HL-60 (cell line): Measurements from ENCODE around the gene ARNT2.

Experiments used
- CTCF ChIP-seq: IDR thresholded peaks from one replicate; pipeline ENCODE4 v1.5.1; 2011; ENCODE audit warnings: low read length, control low read depth, inconsistent platforms; ENCODE audit not compliant: insufficient read depth
- POLR2AphosphoS5 ChIP-seq: IDR thresholded peaks from 2 replicates; pipeline ENCODE4 v1.6.1; 2012; ENCODE audit warnings: low read depth
- REST ChIP-seq: IDR thresholded peaks from 2 replicates; pipeline ENCODE4 v1.6.1; 2012; ENCODE audit warnings: low read depth; ENCODE audit not compliant: insufficient replicate concordance

- TF ChIP-seq CTCF (no peak), REST (no peak), POLR2AphosphoS5 (no peak)
Measured at GRCh38 chr15:80619680-80620079, 215.5 kb downstream of the ARNT2 start.
